Vagina (tissue), 2 donors: ENCODE results near the gene MAPK7. TPM values are rescaled to one million over a fixed set of nuclear protein-coding genes. Genes with fewer than 3 reads are reported as not detected.

Source experiments
- DNase-seq, 2 donors: peaks; one replicate each; pipeline ENCODE4 v3.0.0-alpha.2; 2017; ENCODE audit errors: extremely low spot score in 2 of 2
- H3K27ac ChIP-seq: fragments of 200-600 bp; sonication (generic); one replicate; pipeline ENCODE4 v1.5.1; 2019
- H3K27me3 ChIP-seq: fragments of 200-600 bp; sonication (generic); one replicate; pipeline ENCODE4 v1.5.1; 2019
- H3K36me3 ChIP-seq, 2 donors: fragments of 200-600 bp; sonication (generic); one replicate each; pipeline ENCODE4 v1.5.1; 2017 to 2019
- H3K4me1 ChIP-seq: fragments of 200-600 bp; sonication (generic); one replicate; pipeline ENCODE4 v1.5.1; 2019
- H3K4me3 ChIP-seq, 2 donors: fragments of 200-600 bp; sonication (generic); 1 replicate in 1 of 2; 2 replicates in 1 of 2; pipeline ENCODE4 v1.5.1; 2016 to 2019
- H3K9me3 ChIP-seq: fragments of 200-600 bp; sonication (generic); one replicate; pipeline ENCODE4 v1.5.1; 2019
- CTCF ChIP-seq, 3 experiments: fragments of 450-650 bp in 2 of 3; fragments of 200-600 bp in 1 of 3; sonication (generic) in 1 of 3; IDR thresholded peaks; one replicate each; pipeline ENCODE4 v1.5.1; 2017 to 2019; ENCODE audit warnings: antibody characterized with exemption in 3 of 3, mild to moderate bottlenecking in 2 of 3, moderate library complexity in 2 of 3
- POLR2A ChIP-seq, 2 donors: fragments of 450-650 bp; IDR thresholded peaks; one replicate each; pipeline ENCODE4 v1.6.1; 2017; ENCODE audit warnings: antibody characterized with exemption in 2 of 2, mild to moderate bottlenecking in 2 of 2, moderate library complexity in 2 of 2
- POLR2AphosphoS5 ChIP-seq, 2 donors: sonication (generic); formaldehyde crosslinking; IDR thresholded peaks; one replicate each; pipeline ENCODE4 v1.9.0; 2017; ENCODE audit warnings: antibody characterized with exemption in 2 of 2, mild to moderate bottlenecking in 2 of 2, low read depth in 1 of 2; ENCODE audit not compliant: insufficient read depth in 1 of 2
- intact Hi-C: fragments of 100-400 bp; cut with DNase I; formaldehyde crosslinking; loops from one replicate; pipeline ENCODE4 v1.15.1; 2023
- total RNA-seq: library from RNA; depleted of rRNA; stranded (reverse); fragments of >200 nt; gene quantifications from one replicate; pipeline ENCODE4 v1.2.3, GENCODE V29; 2016

MAPK7 gene
- total RNA-seq, 1 donor from 2014 or later = 77.3 TPM

DNA sequence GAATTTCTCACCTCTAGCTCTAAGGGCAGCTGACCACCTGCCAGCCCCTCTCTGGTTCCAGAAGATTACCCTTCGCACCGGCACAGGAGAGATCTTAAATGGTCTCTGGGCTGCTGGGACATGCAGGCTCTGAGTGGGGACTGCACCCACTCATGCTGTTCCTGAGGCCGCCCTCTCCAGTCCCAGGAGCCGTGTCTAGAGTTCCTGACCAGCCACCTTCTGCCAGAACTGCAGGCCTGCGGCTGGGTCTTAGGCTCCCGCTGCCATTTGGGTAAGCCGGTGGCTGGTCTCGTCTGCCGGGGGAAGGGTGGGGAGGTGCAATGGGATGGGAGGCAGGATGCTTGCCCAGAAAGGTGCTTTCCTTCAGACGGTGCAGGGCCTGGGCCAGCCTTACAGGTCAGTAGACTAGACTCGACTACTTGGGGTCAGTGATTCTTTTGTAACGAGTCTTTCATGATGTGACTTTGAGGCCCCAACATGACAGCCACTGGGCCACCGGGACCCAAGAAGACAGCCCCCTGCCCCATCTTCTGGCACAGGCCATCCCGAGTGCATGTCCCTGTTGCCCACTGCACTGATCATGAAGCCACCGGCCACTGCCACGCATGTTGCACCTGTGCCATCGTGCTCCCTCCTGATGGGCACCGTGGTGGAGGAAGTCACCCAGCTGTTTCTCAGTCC is 42.2 kb upstream of the MAPK7 start:
- no peak overlapping the region for H3K27ac ChIP-seq
- no peaks in the 10 kb centered on the region for H3K9me3 ChIP-seq
- DNase-seq = no peak
- no peaks in the 10 kb centered on the region for H3K27me3 ChIP-seq
- H3K4me3 ChIP-seq = no peak overlapping the region
- peaks cover 18% of the 10 kb centered on the region for H3K4me1 ChIP-seq
- TF ChIP-seq POLR2AphosphoS5 (IDR thresholded peaks at IDR 0.05; ENCODE audit: insufficient read depth in 1 of 2, low read depth in 1 of 2) (peak in 1 of 2 donors; percentile 6), CTCF (IDR thresholded peaks at IDR 0.05) (no peak)
- no peaks in the 10 kb centered on the region for H3K36me3 ChIP-seq
- intact Hi-C loops = no loop called here

GRCh38 chr17:19336938-19337711 is 41.2 kb upstream of the MAPK7 start:
- intact Hi-C loops = no loop called here
- no peaks in the 10 kb centered on the region for H3K27me3 ChIP-seq
- H3K9me3 ChIP-seq = no peaks in the 10 kb centered on the region
- H3K4me3 ChIP-seq = no peak overlapping the region
- H3K4me1 ChIP-seq = peaks cover 26% of the 10 kb centered on the region
- no peaks in the 10 kb centered on the region for H3K36me3 ChIP-seq
- H3K27ac ChIP-seq = no peak overlapping the region
- TF ChIP-seq POLR2AphosphoS5 (IDR thresholded peaks at IDR 0.05; ENCODE audit: insufficient read depth in 1 of 2, low read depth in 1 of 2) = no peak
- TF ChIP-seq POLR2A (IDR thresholded peaks at IDR 0.05) = no peak
- TF ChIP-seq CTCF (IDR thresholded peaks at IDR 0.05) = peak in 2 of 3 experiments; percentile 31 to 33
- DNase-seq = no peak

- H3K4me1 ChIP-seq = peaks cover 31% of the 10 kb centered on the region
- DNase-seq = no peak
- TF ChIP-seq CTCF (IDR thresholded peaks at IDR 0.05) = no peak
- TF ChIP-seq POLR2AphosphoS5 (IDR thresholded peaks at IDR 0.05; ENCODE audit: insufficient read depth in 1 of 2, low read depth in 1 of 2) = no peak
- TF ChIP-seq POLR2A (IDR thresholded peaks at IDR 0.05) = no peak
- H3K27me3 ChIP-seq = no peaks in the 10 kb centered on the region
- H3K4me3 ChIP-seq = no peak overlapping the region
- H3K9me3 ChIP-seq = no peaks in the 10 kb centered on the region
- H3K36me3 ChIP-seq = no peaks in the 10 kb centered on the region
- no peak overlapping the region for H3K27ac ChIP-seq
- intact Hi-C loops = no loop called here
Measured at GRCh38 chr17:19337712-19338023, 40.6 kb upstream of the MAPK7 start.

DNA sequence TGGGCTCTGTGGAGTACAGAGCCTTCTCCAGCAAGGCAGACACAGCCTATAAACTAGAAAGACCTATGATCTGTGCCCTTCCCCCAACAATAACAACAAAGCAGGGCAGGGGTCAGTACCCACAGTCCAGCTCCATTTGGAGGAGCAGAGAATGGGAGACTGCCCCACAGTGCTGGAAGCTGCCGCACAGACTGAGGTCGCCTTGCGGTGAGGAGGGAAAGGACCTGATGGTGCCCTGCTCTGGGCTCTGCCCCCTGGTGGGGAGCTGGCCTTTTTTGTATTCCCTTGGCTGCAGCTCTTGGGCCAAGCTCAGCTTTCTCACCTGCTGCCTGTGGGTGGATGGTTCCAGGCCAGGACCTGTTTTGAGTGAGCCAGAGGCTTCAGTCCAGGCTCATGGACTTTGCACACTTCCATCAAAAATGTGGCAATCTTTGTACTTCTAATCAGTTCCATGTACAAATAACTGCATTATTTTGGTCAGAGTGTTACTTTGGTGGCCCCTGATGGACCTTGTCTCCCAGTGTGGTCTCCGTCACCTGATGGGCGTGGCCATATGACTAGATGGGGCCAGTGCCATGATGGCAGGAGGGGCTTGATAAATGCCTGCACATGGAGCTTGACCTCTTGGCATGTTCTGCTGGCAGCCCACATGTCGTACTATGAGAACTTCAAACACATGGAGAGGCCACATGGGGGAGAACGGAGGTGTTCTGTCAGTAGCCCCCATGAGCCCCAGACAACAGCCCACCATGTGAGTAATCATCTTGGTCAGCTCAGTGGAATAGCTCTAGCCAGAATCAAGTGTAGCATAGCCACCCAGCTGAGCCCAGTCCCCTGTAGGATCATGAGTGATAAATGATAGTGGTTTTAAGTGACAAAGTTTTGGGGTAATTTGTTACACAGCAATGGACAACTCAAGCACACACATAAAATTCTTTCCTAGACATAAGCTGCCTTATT is 40.0 kb upstream of the MAPK7 start:
- TF ChIP-seq POLR2AphosphoS5 (IDR thresholded peaks at IDR 0.05; ENCODE audit: insufficient read depth in 1 of 2, low read depth in 1 of 2) (peak in 1 of 2 donors; percentile 18), POLR2A (IDR thresholded peaks at IDR 0.05) (no peak), CTCF (IDR thresholded peaks at IDR 0.05) (peak in 1 of 3 experiments; percentile 37)
- Histone ChIP-seq H3K9me3 (no peaks in the 10 kb centered on the region), H3K4me1 (peaks cover 38% of the 10 kb centered on the region), H3K27ac (no peak overlapping the region), H3K27me3 (no peaks in the 10 kb centered on the region), H3K4me3 (no peak overlapping the region), H3K36me3 (no peaks in the 10 kb centered on the region)
- intact Hi-C loops = no loop called here
- peak in 1 of 2 donors; percentile 46 for DNase-seq
